Brain pericyte (primary cell): Measurements from ENCODE around the gene WDR88.
"Not testable (repeated sequence)": the region's sequence is repeated elsewhere in the genome, so short reads cannot be mapped to it uniquely, and the experiment has no call there.

Experiments used
- DNase-seq: peaks from one replicate; pipeline ENCODE4 v3.0.0-alpha.2; 2012; ENCODE audit warnings: low read depth, low spot score

WDR88 gene

GRCh38 chr19:33211794-33212435 is 80.0 kb downstream of the WDR88 start:
- DNase-seq, result no peak

GRCh38 chr19:33212436-33213172 is 80.7 kb downstream of the WDR88 start:
- no peak for DNase-seq

- no peak for DNase-seq
These were observed 82.7 kb downstream of the WDR88 start for GRCh38 chr19:33214596-33214995.

GRCh38 chr19:33215438-33216197 is 83.7 kb downstream of the WDR88 start:
- DNase-seq, result no peak

- no peak for DNase-seq
These were observed 84.4 kb downstream of the WDR88 start for GRCh38 chr19:33216198-33216830.

- no peak for DNase-seq
These were observed 86.0 kb downstream of the WDR88 start for GRCh38 chr19:33217881-33218280.

GRCh38 chr19:33219261-33219815 is 87.4 kb downstream of the WDR88 start:
- DNase-seq, result no peak

- DNase-seq, result no peak
These were observed 88.2 kb downstream of the WDR88 start for GRCh38 chr19:33220115-33220514.

GRCh38 chr19:33220735-33221134 is 88.8 kb downstream of the WDR88 start:
- DNase-seq, result no peak

- DNase-seq, result no peak
These were observed 89.7 kb downstream of the WDR88 start for GRCh38 chr19:33221638-33222037.

- not testable (repeated sequence) for DNase-seq
These were observed 90.3 kb downstream of the WDR88 start for GRCh38 chr19:33222255-33222654.

GRCh38 chr19:33224694-33225457 is 93.0 kb downstream of the WDR88 start:
- DNase-seq, result no peak
